KMS-11 (cell line): ENCODE results near the gene SH3BP4.

Experiments
- H2AFZ ChIP-seq: fragments of 200-600 bp; sonication (generic); 2 replicates; pipeline ENCODE4 v1.6.1; 2016; ENCODE audit warnings: antibody characterized with exemption, mixed run types, low read depth
- H3K27ac ChIP-seq: fragments of 200-600 bp; sonication (generic); 2 replicates; pipeline ENCODE4 v1.6.1; 2016; ENCODE audit warnings: mild to moderate bottlenecking, mixed run types
- H3K27me3 ChIP-seq: fragments of 200-600 bp; sonication (generic); 2 replicates; pipeline ENCODE4 v1.6.1; 2017; ENCODE audit warnings: mild to moderate bottlenecking, low read depth, mixed run types, moderate library complexity; ENCODE audit not compliant: insufficient read depth
- H3K36me3 ChIP-seq: fragments of 200-600 bp; sonication (generic); 2 replicates; pipeline ENCODE4 v1.6.1; 2017; ENCODE audit warnings: mild to moderate bottlenecking, mixed run types; ENCODE audit not compliant: insufficient read depth
- H3K4me1 ChIP-seq: fragments of 200-600 bp; sonication (generic); 2 replicates; pipeline ENCODE4 v1.6.1; 2016; ENCODE audit warnings: mild to moderate bottlenecking, low read depth, mixed run types; ENCODE audit not compliant: poor library complexity, severe bottlenecking
- H3K4me2 ChIP-seq: fragments of 200-600 bp; sonication (generic); 2 replicates; pipeline ENCODE4 v1.7.0; 2016; ENCODE audit warnings: mild to moderate bottlenecking, mixed run types
- H3K4me3 ChIP-seq: fragments of 200-600 bp; sonication (generic); IDR thresholded peaks from 2 replicates; pipeline ENCODE4 v1.6.1; 2017; ENCODE audit warnings: low read depth, low read length, mixed read lengths; ENCODE audit not compliant: insufficient read depth
- H3K79me2 ChIP-seq: fragments of 200-600 bp; sonication (generic); 2 replicates; pipeline ENCODE4 v1.6.1; 2016; ENCODE audit warnings: low read depth, mixed run types; ENCODE audit not compliant: insufficient read depth
- H3K9ac ChIP-seq: fragments of 200-600 bp; sonication (generic); 2 replicates; pipeline ENCODE4 v1.6.1; 2016; ENCODE audit warnings: mild to moderate bottlenecking, mixed run types
- H4K20me1 ChIP-seq: fragments of 200-600 bp; sonication (generic); 2 replicates; pipeline ENCODE4 v1.6.1; 2016; ENCODE audit warnings: mild to moderate bottlenecking, mixed run types; ENCODE audit not compliant: insufficient read depth
- TF ChIP-seq, protein P1 (sequence below): fragments of 200-600 bp; sonication (generic); conservative IDR thresholded peaks from 2 replicates; pipeline ENCODE4 v1.6.1; 2017; ENCODE audit warnings: low read depth, mild to moderate bottlenecking, antibody characterized with exemption, low read length, moderate library complexity, mixed read lengths

SH3BP4 gene

DNA sequence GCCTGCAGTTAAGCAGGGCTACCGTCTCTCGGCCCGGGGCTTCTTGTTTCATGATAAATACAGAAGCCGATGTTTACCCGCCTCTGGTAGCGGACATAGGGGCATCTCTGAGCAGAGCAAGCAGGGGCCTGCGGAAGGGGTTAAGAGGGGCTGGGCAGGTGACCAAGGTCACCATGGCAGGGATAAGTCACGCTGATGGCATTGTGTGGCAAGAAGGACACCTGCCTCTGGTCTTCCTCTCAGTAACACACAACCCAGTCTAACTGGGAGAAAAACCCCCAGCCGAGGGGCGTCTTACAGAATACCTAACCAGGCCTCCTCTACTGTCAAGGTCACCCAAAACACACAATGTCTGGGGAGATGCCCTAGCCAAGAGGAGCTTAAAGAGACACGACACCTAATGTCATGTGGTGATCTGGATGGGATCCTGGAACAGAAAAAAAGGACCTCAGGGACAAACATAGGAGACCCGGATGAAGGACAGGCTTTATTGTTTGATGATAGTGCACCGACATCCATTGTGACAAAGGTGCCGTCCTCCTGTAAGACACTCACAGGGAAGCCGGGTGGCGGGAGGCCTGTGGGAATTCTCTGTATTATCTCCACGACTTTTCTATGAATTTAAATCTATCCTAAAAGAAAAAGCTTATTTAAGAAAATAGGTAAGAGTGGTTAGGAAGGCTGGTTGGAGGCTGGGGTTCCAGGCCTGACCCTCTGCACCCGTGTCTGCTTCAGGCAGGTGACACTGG lies 24.8 kb downstream of the SH3BP4 start:
- no peaks in the 10 kb centered on the region for H4K20me1 ChIP-seq
- no peaks in the 10 kb centered on the region for H3K4me1 ChIP-seq
- no peaks in the 10 kb centered on the region for H3K36me3 ChIP-seq
- TF ChIP-seq, protein P1, sequence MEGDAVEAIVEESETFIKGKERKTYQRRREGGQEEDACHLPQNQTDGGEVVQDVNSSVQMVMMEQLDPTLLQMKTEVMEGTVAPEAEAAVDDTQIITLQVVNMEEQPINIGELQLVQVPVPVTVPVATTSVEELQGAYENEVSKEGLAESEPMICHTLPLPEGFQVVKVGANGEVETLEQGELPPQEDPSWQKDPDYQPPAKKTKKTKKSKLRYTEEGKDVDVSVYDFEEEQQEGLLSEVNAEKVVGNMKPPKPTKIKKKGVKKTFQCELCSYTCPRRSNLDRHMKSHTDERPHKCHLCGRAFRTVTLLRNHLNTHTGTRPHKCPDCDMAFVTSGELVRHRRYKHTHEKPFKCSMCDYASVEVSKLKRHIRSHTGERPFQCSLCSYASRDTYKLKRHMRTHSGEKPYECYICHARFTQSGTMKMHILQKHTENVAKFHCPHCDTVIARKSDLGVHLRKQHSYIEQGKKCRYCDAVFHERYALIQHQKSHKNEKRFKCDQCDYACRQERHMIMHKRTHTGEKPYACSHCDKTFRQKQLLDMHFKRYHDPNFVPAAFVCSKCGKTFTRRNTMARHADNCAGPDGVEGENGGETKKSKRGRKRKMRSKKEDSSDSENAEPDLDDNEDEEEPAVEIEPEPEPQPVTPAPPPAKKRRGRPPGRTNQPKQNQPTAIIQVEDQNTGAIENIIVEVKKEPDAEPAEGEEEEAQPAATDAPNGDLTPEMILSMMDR = no peak
- H2AFZ ChIP-seq = no peak overlapping the region
- H3K4me2 ChIP-seq = no peak overlapping the region
- H3K4me3 ChIP-seq = no peak overlapping the region
- no peak overlapping the region for H3K27ac ChIP-seq
- no peak overlapping the region for H3K9ac ChIP-seq
- H3K27me3 ChIP-seq = no peaks in the 10 kb centered on the region
- H3K79me2 ChIP-seq = no peaks in the 10 kb centered on the region

- no peaks in the 10 kb centered on the region for H4K20me1 ChIP-seq
- H2AFZ ChIP-seq = no peak overlapping the region
- TF ChIP-seq, protein P1 = no peak
- no peak overlapping the region for H3K4me3 ChIP-seq
- H3K27me3 ChIP-seq = no peaks in the 10 kb centered on the region
- no peak overlapping the region for H3K4me2 ChIP-seq
- no peak overlapping the region for H3K27ac ChIP-seq
- no peak overlapping the region for H3K9ac ChIP-seq
- no peaks in the 10 kb centered on the region for H3K36me3 ChIP-seq
- no peaks in the 10 kb centered on the region for H3K4me1 ChIP-seq
- H3K79me2 ChIP-seq = no peaks in the 10 kb centered on the region
Observed at GRCh38 chr2:234977228-234977679, 25.4 kb downstream of the SH3BP4 start.

- Histone ChIP-seq H3K9ac (no peak overlapping the region), H3K4me2 (no peak overlapping the region), H3K4me1 (no peaks in the 10 kb centered on the region), H3K36me3 (no peaks in the 10 kb centered on the region), H3K4me3 (no peak overlapping the region), H3K27me3 (no peaks in the 10 kb centered on the region), H3K79me2 (no peaks in the 10 kb centered on the region), H2AFZ (no peak overlapping the region), H4K20me1 (no peaks in the 10 kb centered on the region), H3K27ac (no peak overlapping the region)
- TF ChIP-seq, protein P1 = no peak
Observed at GRCh38 chr2:234978466-234979203, 26.8 kb downstream of the SH3BP4 start.

- Histone ChIP-seq H3K4me1 (no peaks in the 10 kb centered on the region), H3K4me2 (no peak overlapping the region), H3K27me3 (no peaks in the 10 kb centered on the region), H4K20me1 (no peaks in the 10 kb centered on the region), H3K79me2 (no peaks in the 10 kb centered on the region), H3K27ac (no peak overlapping the region), H2AFZ (no peak overlapping the region), H3K9ac (no peak overlapping the region), H3K4me3 (no peak overlapping the region), H3K36me3 (no peaks in the 10 kb centered on the region)
- TF ChIP-seq, protein P1 = no peak
Observed at GRCh38 chr2:234979204-234980167, 27.7 kb downstream of the SH3BP4 start.
